GM21529 (cell line): ENCODE results near the gene SIGLEC15.
"Not testable (repeated sequence)": the region's sequence is repeated elsewhere in the genome, so short reads cannot be mapped to it uniquely, and the experiment has no call there.

Experiments used
- ATAC-seq: cut with Tn5 transposase; IDR thresholded peaks from one replicate; pipeline ENCODE4 v1.9.1; 2021; ENCODE audit not compliant: unreplicated experiment

The SIGLEC15 gene

DNA sequence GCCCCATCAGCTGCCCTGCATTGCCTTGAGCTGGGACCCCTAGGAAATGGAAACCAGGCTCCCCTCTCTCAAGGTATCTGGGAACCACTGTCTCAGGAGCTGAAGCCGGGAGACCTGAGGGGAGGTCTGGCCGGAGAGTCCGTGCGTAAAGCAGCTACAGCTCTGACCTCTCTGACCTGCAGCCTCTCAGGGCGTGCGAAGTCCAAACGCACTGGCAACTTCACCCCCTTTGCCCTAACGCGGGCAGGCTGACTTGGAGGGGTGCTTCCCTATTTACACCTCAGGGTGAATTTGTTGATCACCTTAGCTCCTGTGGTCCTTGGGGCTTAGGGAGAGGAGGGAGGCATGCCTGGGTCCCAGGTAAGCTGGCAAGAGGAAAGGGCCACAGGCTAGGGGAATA, 17.5 kb downstream of the SIGLEC15 start:
- ATAC-seq, result no peak

DNA sequence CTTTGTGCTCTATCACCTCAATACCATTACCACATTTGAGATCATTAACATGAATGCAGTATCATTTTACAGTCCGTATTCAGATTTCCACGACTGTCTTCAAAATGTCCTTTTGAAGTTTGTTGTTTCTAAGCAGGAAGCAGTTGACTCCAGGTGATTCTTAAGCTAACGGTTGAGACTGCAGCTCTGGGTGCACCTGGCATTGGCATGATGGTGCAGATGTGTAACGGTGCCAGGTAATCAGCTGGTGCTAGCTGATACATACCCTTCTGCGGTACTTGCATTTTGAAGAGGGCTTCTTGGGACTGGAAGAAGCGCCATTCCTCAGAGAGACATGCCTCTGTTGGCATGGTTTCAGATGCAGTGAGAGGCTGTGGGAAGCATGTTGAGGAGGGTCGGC, 19.5 kb downstream of the SIGLEC15 start:
- ATAC-seq, result no peak

DNA sequence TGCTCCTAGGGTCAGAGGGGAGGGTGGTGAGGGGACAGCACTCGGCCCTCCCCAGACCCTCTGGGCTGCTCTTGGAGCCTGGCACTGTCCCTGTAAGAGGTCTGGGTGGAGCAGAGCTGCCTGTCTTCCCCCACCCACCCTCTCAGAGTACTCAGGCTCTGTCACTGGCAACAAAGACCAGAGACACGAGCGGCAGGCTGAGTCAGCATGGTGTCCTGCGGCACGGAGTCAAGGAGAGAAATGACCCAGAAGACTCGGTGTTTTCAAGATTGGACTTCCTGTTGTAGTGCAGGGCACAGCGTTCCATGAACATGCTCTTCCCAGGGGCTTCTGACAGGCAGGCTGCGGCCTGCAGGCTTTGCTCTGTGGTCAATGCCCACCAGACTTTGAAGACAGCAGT, 19.9 kb downstream of the SIGLEC15 start:
- ATAC-seq, result no peak

DNA sequence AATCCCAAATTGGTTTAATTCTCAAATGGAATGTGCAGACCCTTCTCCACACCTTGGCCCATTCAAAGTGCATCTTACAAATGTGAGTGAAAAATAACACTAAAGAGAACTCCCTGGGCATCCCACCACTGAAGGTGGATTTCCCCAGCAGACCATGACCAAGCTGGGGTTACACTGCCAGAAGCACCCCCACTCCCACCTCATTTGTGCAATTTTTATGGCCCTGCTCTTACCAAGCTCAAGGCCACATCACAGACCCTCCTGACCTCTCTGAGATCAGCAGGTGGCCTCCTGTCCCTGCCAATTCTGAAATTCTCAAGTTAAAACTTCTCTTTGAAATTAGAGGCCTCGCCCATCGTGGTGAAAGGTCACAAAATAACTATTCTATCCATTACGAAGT, 21.6 kb downstream of the SIGLEC15 start:
- no peak for ATAC-seq

DNA sequence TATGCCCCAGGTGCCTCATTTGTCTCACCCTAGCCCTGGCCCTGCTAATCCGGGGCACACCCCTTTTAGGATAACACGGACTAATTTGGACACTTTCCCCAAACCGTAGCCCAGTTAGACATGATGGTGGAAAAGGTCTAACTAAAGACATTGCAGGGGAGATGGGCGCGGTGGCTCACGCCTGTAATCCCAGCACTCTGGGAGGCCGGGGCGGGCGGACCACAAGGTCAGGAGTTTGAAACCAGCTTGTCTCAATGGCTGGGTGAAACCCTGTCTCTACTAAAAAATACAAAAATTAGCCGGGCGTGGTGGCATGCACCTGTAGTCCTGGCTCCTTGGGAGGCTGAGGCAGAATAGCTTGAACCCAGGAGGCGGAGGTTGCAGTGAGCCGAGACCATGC, 23.2 kb downstream of the SIGLEC15 start:
- not testable (repeated sequence) for ATAC-seq

DNA sequence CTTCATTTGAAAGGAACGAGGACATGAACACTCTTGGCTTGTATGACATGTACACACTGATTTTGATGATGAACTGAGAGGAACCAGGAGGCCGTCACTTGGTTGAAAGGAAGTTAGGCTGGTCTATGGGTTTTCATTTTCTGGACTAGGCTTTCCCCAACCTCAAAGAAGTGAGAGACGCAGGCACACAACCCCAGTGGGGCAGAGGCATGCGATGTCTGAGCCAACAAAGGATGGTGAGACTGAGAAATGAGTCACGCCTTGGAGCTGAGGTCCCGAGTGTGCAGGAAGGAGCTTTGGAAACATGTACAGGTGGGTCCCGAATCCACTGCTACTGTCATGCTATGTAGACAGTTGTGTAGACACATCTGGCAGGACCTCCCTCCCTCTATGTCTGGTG, 24.1 kb downstream of the SIGLEC15 start:
- ATAC-seq, result no peak

DNA sequence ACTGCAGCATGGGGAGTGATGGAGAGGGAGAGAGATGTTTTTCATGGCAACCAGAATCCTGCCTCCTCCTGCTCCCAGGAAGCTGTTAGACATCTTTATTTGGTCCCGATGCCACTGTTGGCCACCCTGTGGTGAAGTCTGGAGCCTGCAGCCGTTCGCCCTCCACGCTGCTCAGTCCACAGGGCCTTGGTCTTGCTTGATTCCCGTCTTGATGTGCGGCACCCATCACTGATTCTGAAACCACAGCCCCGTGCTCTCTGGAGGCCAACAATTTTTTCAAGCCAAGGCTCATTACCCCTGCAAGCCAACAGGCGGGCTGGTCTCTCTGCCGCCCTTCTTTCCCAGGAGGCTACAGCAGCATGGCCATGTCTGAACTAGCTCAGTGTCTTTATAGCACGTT, 24.5 kb downstream of the SIGLEC15 start:
- no peak for ATAC-seq

DNA sequence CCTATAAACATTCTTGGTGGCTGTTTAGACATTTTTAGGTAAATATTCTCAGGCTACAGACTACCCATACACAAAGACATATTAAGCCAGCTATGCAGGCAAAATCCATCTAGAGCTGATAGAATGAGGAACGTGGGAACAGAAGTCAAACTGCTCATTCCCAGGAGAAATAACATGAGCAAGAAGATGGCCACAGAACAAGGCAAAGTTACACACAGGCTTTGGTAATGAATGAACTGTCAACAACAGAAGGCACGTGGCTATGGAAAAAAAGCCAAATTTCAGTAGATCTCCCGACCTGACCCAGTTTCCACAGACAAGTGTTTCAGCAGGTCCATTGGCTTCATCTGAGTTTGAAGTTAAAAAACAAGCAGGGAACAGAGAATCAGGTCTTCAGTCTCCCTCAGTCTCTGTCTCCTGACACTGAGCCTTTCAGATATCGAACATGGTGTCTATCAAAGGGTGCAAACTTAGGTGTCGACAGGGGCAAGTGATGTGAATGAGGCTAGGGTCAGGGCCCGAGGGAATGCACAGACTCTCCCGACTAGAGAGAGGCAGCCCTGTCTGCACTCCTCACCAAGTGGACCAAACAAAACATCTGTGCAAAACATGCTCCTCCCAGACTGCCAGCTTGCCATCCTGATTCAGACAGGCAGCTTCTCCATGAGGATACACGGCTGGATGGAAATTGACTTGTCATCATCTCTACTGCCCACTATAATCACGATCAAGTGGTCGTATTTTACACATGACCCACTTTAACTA, 25.9 kb downstream of the SIGLEC15 start:
- no peak for ATAC-seq

DNA sequence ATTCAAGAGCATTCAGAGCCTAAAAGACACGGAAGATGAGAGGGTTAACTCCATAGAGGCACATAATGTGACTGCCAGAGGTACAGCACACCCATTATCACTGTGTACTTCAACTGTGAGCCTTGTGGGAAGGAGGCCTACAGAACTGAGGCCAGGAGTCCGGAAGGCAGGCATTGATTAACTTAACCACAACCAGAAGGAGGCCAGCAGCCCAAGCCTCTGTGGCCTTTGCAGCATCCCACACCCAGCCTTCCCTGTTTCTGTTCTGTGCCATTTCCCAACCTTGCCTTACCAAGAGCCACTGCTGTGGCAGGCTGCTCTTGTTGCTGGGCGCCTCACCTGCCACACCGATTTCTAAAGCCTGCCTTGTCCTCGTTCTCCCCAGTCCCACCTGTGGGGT, 27.2 kb downstream of the SIGLEC15 start:
- no peak for ATAC-seq

DNA sequence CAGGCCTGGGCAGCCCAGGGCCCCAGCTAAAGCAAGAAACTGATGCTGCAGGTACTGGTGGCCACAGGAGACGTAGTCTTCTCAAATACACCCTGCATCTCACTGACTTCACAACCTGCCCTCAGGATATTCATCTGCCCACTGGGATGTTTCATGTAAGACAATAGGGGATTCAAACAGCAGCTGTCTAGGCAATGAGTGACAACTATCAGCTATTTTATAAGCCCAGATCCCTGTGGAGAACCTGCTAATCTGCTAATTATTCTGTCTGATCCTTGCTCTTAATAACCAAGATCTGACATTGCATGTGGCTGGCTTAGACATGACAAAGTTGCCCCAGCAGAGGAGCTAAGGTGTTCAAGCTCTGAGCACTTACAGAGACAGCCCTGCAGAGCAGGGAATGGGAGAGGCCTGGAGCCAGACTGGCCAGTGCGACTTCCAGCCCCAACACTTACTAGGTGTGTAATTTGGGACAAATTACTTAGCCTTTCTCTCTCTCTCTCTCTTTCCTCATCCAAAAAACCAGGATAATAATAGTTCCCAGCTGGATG, 28.6 kb downstream of the SIGLEC15 start:
- no peak for ATAC-seq

DNA sequence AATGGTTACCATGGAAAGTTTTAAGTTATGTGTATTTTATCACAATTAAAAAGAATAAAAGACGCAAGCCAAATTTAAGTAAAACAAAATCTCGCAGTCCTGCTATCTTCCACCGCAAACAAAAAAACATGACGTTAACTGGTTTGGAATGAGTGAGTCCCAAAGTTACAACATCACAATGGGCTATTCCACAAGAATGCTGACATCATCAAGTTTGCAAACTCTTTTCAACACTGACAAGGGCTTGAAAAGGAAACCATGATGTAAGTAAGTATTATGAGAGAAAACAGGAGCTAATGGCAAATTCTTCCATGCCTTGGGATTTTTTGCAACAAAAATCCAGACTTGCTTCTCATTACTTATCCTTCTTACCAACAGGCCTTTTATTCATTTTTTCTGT, 31.1 kb downstream of the SIGLEC15 start:
- no peak for ATAC-seq

DNA sequence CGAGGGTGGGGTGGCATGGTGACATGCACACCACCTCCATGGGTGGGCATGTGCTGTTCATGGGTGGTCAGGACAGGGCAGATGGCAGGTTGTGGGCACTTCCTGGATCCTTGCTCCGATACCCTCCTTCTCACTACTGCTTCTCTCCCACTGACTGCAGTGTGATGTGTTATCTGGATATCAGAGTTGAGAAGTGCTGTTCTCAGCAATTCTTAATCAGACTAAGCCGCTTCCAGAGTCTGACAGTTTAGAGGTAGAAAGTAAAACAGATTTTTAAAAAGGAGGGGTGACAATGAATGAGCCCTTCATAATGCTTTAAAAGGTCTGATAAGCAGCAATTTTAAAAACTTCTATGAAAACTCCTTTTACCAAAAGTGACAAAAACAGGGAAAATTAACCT, 33.9 kb downstream of the SIGLEC15 start:
- ATAC-seq, result no peak

DNA sequence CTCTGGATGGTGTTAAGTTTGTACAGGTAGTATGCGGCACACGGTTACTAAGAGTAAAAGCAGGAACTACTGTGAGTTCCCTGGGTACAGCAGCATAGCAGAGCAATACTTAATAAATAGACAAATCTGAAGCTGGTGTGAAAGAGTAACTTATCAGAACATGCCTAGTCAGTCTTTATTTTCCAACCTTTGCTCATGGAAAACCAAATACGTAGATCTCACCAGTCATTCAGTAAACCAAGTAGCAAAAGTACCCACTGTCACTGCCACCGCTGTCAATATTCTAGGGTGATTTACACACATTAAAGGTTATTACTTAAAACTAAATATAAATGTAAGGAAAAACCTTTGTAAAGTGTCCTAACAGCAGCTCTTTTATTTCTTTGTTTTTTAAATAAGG, 35.0 kb downstream of the SIGLEC15 start:
- ATAC-seq, result no peak

DNA sequence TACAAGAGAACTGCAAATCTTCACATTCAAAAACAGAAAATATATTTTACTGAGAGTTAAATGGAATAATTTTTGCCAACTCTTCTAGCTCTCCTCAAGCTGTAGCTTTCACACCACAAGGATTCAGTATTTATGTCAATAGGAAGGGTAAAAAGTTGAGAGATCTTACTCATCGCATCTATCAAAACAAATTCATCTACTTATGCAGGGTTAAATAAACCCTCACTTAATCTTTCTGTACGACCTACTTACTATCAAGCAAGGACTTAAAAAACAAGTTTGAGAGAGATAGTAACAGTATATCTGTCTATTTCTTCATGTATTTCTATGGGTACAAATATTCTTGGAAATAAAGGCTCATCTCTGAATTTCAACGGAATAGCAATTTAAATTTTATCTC, 35.5 kb downstream of the SIGLEC15 start:
- ATAC-seq, result no peak

DNA sequence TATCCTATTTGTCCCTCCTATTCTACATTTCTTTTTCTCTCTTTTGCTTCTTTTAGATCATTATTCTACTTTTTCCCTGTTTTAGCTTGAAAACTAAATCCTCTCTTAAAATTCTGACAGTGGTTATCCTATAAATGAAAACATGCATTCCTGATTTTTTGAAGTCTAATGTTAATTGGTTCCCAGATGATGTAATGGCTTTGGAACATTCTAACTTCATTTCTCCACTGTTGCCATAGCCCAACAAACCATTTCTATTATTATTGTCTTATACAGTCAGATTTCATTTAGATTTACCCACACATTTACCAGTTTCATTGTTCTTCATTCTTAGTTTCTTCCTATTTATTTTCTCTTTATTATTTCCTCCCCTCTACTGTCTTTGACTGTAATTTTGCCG, 36.5 kb downstream of the SIGLEC15 start:
- ATAC-seq, result no peak

DNA sequence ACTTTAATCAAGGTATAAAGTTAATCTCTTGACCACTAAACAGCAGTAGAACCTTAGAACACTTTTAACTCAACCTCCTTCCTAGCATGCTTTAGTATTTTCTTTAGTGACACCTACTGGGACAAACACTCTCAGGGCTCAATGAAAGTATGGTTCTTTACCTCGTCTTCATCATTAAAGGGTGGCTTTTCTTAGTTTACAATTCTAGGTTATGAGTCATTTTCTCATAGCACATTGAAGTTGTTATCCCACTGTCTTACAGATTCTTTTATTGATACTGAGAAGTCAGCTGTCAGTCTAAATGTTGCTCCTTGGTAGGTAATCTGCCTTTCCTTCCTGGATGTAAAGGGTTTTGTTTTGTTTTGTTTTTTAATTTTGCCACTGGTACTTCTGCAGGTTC, 38.0 kb downstream of the SIGLEC15 start:
- no peak for ATAC-seq

DNA sequence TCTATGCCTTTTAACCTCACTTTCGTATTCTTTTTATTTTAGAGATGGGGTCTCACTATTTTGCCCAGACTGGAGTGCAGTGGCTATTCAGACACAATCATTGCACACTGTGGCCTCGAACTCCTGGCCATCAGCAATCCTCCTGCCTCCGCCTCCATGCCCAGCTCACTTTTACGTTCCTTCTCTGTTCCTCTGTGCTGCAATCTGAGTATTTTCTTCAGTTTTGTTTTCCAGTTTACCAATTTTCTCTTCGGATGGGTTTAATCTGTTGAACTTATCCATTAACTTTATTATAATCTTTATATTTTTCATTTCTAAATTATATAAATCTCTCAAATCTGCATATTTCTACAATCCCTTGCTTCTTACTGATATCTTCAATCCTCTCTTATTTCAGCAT, 38.6 kb downstream of the SIGLEC15 start:
- ATAC-seq, result no peak

DNA sequence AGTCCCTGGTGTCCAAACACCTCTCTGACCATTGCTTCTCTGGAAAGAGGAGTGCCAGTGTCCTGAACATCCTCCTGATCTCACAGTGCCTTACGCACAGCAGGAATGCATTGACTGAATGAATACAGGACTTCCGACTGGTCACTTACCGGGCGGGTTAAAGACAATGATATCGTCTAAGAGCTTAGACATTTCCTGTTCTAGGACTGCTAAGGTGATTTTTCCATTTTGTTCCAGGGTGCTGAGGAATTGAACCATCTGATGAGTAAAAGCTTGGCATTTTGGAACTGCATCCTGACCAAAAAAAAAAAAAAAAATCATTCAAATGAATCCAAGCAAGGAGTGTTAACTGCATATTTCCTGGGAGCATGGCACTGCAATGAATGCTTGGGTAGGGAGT, 40.0 kb downstream of the SIGLEC15 start:
- ATAC-seq, result no peak

DNA sequence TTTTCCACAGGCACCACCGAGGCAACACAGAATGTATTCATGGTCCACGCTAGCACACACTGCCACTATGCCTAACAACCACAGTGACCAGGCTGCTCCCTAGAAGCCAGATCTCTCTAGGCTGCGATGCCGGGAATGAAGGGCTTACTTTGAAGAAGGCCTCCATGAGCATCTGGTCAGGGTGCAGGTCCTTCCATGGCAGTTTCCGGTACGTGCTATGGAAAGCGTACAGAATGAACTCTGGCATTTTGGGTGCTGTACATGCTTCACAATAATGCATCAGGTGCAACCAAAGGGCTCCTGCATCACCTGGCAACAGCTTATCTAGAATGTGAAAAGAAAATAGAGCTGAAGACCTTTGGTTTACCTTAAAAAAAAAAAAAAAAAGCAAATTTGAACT, 44.9 kb downstream of the SIGLEC15 start:
- ATAC-seq, result no peak

DNA sequence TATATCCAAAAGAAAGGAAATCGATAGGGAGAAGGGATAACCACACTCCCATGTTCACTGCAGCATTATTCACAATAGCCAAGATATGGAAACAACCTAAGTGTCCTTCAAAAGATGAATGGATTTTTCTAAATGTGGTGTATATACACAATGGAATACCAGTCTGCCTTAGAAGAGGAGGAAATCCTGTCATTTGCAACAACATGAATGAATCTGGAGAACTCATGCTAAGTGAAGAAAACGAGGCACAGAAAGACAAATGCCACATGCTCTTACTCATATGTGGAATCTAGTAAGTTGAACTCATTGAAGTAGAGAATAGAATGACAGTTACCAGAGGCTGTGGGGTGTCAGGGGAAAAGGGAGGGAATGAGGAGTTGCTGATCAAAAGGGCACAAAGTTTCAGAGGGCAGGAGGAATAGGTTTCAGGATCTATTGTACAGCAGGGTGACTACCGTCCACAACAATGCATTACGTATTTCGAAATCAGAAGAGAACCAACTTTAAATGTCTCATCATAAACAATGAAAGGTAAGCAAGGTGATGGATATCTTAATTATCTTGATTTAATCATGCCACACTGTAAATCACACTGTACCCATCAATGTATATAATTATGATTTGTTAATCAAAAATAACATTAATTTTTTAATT, 46.1 kb downstream of the SIGLEC15 start:
- no peak for ATAC-seq

DNA sequence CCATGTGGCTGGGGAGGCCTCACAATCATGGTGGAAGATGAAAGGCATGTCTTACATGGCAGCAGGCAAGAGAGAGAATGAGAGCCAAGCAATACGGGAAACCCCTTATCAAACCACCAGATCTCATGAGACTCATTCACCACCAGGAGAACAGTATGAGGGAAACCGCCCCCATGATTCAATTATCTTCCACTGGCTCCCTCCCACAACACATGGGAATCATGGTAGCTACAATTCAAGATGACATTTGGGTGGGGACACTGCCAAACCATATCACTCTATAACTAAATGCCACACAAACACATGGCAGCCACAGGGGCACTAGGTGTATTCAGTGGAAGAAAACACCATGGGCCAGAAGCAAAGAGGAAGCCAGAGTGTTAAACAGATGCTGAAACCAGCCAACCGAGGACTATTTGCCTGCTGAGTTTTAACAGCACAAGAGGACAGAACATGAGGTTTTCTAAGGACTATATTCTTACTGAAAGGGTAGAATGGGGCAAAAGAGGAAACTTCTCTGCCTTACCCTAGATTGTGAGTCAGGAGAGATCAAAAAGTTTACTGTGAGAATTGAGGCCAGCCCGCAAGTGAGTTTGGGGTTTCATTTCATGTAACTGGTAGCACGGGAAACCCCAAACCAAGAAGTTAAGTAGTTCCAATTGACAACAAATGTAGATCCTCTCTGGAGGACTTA, 49.2 kb downstream of the SIGLEC15 start:
- ATAC-seq, result peak; percentile 84

DNA sequence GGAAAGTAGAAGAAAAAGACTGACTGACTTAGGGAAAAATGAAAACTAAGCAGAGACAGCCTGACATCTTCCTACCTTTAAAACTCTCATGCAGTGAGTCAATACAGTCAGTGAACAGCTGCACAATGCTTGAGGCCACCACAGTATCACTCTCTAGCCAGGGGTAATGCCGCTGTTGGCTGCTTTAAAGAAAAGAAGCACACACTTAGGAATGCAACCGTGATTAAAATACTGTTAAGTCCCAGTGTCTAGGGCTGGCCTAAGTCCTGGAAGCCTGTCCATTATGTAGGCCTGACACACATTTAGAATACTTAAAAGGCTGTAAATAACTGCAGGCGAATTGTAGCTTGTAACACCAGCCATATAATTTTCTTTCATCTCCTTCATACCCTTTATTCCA, 50.7 kb downstream of the SIGLEC15 start:
- ATAC-seq, result no peak
